Progenitor cell of endocrine pancreas (in vitro differentiated cells): Measurements from ENCODE around the gene NEURL1. TPM values are rescaled to one million over a fixed set of nuclear protein-coding genes. Genes with fewer than 3 reads are reported as not detected.

Experiments
- DNase-seq: peaks from one replicate; pipeline ENCODE4 v3.0.0; 2021; ENCODE audit warnings: low spot score; ENCODE audit not compliant: unreplicated experiment
- H3K27ac Mint-ChIP-seq: 2 replicates; pipeline ENCODE4 v1.8.0; 2021; ENCODE audit warnings: mild to moderate bottlenecking, moderate library complexity, mixed read lengths
- H3K27me3 Mint-ChIP-seq: 2 replicates; pipeline ENCODE4 v1.8.0; 2021; ENCODE audit warnings: mixed read lengths
- H3K36me3 Mint-ChIP-seq: 2 replicates; pipeline ENCODE4 v1.8.0; 2022; ENCODE audit warnings: mixed read lengths; ENCODE audit not compliant: insufficient read depth
- H3K4me1 Mint-ChIP-seq: 2 replicates; pipeline ENCODE4 v1.8.0; 2021; ENCODE audit warnings: low read depth, mixed read lengths
- H3K4me3 Mint-ChIP-seq: 2 replicates; pipeline ENCODE4 v1.8.0; 2021; ENCODE audit warnings: low read depth, mild to moderate bottlenecking, moderate library complexity, mixed read lengths
- H3K9me3 Mint-ChIP-seq: 2 replicates; pipeline ENCODE4 v1.8.0; 2021; ENCODE audit warnings: low read depth, mixed read lengths
- CTCF ChIP-seq: fragments of 200-600 bp; sonication (generic); IDR thresholded peaks from one replicate; pipeline ENCODE4 v1.5.0; 2021; ENCODE audit warnings: antibody characterized with exemption, mild to moderate bottlenecking; ENCODE audit not compliant: unreplicated experiment
- total RNA-seq: library from RNA; stranded (reverse); gene quantifications from 2 replicates; pipeline ENCODE4 v1.2.1, GENCODE V29; 2021

Gene NEURL1
- total RNA-seq, 1 donor from 2014 or later: 21.5 TPM

- peaks cover 10% of the 10 kb centered on the region for H3K4me1 Mint-ChIP-seq
- no peak for TF ChIP-seq CTCF
- H3K27ac Mint-ChIP-seq: peak overlapping the region; percentile 71
- H3K36me3 Mint-ChIP-seq: no peaks in the 10 kb centered on the region
- H3K4me3 Mint-ChIP-seq: peak overlapping the region; percentile 64
- DNase-seq: no peak
- peaks cover 50% of the 10 kb centered on the region for H3K27me3 Mint-ChIP-seq
- no peaks in the 10 kb centered on the region for H3K9me3 Mint-ChIP-seq
Measured at GRCh38 chr10:103555325-103555649, 61.8 kb downstream of the NEURL1 start.

GRCh38 chr10:103555712-103556111, 62.2 kb downstream of the NEURL1 start:
- no peak for TF ChIP-seq CTCF
- Mint-ChIP-seq H3K36me3 (no peaks in the 10 kb centered on the region), H3K4me3 (peak overlapping the region; percentile 64), H3K4me1 (peaks cover 10% of the 10 kb centered on the region), H3K27me3 (peaks cover 51% of the 10 kb centered on the region), H3K27ac (no peak overlapping the region), H3K9me3 (no peaks in the 10 kb centered on the region)
- DNase-seq: no peak

- Mint-ChIP-seq H3K4me3 (peak overlapping the region; percentile 64), H3K27ac (no peak overlapping the region), H3K27me3 (peaks cover 51% of the 10 kb centered on the region), H3K9me3 (no peaks in the 10 kb centered on the region), H3K36me3 (no peaks in the 10 kb centered on the region), H3K4me1 (peaks cover 10% of the 10 kb centered on the region)
- no peak for DNase-seq
- no peak for TF ChIP-seq CTCF
Measured at GRCh38 chr10:103556383-103557007, 63.0 kb downstream of the NEURL1 start.

GRCh38 chr10:103557455-103557854, 64.0 kb downstream of the NEURL1 start:
- H3K27me3 Mint-ChIP-seq: peaks cover 47% of the 10 kb centered on the region
- TF ChIP-seq CTCF: no peak

GRCh38 chr10:103558911-103559310, 65.4 kb downstream of the NEURL1 start:
- no peak for DNase-seq
- H3K27me3 Mint-ChIP-seq: peaks cover 38% of the 10 kb centered on the region
- no peak overlapping the region for H3K27ac Mint-ChIP-seq
- peaks cover 10% of the 10 kb centered on the region for H3K4me1 Mint-ChIP-seq
- no peak for TF ChIP-seq CTCF
- H3K4me3 Mint-ChIP-seq: no peak overlapping the region
- H3K36me3 Mint-ChIP-seq: no peaks in the 10 kb centered on the region
- no peaks in the 10 kb centered on the region for H3K9me3 Mint-ChIP-seq

More at GRCh38 chr10:103557455-103557854, 64.0 kb downstream of the NEURL1 start:
- Mint-ChIP-seq H3K36me3 (no peaks in the 10 kb centered on the region), H3K4me3 (no peak overlapping the region), H3K27ac (no peak overlapping the region), H3K4me1 (peaks cover 10% of the 10 kb centered on the region), H3K9me3 (no peaks in the 10 kb centered on the region)
- no peak for DNase-seq
